GM18505 (cell line): ENCODE measurements around the gene SEZ6L.

ENCODE experiments used
- ATAC-seq: cut with Tn5 transposase; IDR thresholded peaks from one replicate; pipeline ENCODE4 v1.9.1; 2021; ENCODE audit not compliant: unreplicated experiment
- POLR2A ChIP-seq: IDR thresholded peaks from 4 replicates; pipeline ENCODE4 v1.6.1; 2011; ENCODE audit warnings: borderline replicate concordance; ENCODE audit not compliant: insufficient read depth, insufficient read length; ENCODE audit errors: extremely low read depth

The SEZ6L gene

DNA sequence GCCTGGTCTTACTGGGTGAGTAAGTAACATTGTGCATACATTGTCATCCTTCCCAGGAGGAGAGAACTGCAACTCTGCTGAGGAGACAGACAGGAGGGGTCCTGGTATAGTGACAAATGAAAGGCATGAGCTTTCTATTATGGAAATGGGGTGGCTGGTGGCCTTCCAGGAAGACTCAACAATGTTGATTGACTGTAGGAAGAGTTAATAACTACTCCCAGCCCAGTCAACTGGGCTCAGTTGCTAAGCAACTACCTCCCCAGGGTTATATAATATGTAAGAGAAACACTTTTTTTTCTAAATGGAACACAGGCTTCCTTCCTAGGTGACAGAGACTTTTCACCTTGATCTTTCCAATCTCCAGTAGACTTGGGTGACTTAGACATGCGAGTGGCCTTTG, 28.2 kb downstream of the SEZ6L start:
- TF ChIP-seq POLR2A = no peak
- ATAC-seq = no peak

DNA sequence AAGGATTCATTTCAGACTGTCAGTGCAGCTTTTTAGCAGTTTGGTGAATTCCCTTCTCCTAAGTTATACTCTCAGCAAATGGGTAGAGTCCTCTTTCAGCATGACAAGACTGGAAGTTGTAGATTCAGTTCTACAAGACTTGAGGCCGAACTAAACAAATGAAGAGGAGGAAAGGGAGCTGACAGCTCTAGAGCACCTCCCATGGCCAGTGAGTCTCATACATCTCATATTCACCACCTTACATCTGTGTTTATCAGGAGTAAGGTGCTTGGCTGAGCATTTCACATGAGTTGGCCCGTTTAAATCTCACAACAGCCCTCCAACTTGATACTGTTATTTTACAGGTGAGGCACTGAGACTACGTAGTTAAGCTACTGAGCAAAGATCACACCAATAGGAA, 30.4 kb downstream of the SEZ6L start:
- TF ChIP-seq POLR2A = no peak
- ATAC-seq = no peak

DNA sequence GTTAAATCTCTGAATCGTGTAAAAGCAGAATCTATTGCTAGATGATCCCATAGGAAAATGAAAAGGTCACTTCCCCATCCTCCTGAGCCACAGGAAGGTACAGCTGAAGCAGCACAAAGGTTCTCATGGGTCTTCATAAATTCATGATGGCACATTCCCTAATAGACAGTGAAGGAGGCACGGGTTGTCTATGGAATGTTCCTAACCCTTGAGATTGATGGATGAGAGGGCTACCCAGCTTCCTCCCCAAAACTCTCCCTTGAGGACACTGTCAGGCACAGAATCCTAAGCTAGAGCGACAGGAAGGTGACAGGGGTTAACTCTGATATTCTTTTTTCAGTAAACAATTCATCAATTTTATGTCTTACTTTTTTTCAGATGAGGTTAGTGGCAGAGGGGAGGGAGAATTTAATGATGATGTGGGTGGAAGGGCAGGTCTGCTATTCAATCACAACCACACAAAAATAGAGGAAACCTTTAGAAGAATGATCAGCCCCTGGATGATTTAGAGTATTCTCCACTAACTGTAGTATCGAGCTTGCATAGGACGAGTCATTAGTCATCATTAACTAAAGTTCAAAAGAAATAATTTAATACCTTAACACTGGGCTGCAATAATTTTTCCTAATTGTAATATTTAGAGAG, 33.1 kb downstream of the SEZ6L start:
- no peak for ATAC-seq
- TF ChIP-seq POLR2A = no peak

DNA sequence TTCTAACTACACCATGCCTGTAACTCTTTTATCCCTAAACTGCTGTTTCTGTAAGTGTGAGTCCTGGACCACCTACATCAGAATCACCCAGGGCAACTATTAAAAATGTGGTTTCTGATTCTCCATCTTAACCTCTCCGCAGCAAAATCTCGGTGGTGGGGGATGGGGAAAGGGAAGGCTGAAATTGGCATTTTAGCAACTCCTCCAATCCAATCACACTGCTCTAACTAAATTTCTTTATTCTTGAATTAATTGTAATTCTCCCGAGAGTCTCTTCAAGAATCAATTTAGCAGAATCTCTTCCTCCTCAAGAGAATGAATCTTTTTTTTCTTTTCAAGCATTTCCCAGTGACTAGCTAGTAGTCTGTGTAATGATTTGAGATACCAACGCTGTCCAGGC, 36.2 kb downstream of the SEZ6L start:
- no peak for TF ChIP-seq POLR2A
- ATAC-seq = no peak

DNA sequence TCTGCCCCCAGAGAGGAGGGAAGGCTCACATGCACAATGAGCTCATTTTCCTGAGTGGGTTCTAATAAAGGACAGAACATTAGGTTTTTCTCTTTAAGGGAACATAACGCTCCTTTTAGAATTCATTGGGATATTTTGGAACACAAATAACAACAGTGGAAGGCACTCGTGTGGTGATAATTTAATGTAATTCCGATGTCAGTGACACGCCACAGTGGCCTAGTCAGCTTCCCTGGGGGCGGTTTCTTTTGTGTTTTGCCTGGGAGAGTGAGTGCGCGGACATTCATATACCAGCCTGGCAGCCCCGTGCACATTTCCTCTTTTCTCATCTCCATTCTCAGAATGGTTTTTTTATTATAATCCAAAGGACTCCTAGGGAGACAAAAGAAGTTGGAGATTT, 41.1 kb downstream of the SEZ6L start:
- no peak for TF ChIP-seq POLR2A
- ATAC-seq = no peak

DNA sequence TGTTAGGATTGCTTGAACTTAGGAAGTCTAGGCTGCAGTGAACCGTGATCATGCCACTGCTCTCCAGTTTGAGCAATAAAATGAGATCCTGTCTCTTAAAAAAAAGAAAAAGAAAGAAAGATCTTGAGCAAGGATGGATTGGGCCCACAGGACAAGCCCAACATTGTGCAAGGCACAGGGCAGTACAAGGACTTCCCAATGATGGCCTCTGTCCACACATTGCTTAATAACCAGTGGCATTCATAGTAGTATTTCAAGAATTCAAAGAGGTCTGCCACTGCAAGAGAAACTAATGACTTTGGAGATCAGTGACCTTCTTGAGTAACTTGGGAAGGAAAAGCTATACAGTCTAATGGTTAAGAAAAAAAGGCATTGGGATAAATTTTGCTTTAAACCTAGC, 44.6 kb downstream of the SEZ6L start:
- ATAC-seq = no peak
- TF ChIP-seq POLR2A = no peak

DNA sequence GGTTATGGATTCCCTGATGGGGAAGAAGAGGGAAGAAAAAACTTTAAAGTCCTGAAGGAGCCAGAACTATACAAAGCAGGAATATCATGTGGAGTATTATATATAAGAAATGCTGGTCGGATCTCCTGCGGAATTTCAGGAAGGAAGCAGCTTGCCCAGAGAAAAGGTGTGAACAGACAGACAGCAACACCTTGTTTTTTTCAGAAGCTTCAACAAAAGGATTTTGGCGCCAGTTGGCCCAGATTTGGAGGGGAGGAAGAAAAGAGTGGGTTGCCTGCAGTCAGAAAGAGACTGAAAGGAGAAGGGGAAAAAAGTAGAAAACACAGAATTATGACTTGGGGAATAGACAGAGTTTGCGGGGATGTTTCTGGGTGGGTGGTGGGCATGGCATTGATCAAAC, 45.2 kb downstream of the SEZ6L start:
- TF ChIP-seq POLR2A = no peak
- ATAC-seq = no peak

DNA sequence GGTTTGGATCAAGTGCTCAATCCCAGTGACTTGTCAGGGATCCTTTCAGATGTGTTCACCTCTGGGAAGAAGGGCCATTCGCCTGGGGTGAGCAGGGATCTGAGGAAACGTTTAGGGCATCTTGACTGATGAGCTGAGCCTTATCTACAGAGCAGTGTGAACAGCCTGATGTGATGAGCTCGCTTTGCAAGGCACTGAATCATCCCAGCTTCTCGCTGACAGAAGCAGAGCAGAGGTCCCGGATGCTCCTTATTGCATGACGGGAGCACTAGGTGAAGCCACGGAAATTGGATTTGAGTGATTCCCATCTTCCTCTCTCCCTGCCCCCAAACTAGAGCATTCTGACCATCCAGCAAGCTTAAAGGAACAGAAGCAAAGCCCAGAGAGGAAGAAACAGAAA, 46.5 kb downstream of the SEZ6L start:
- TF ChIP-seq POLR2A = no peak
- ATAC-seq = no peak

DNA sequence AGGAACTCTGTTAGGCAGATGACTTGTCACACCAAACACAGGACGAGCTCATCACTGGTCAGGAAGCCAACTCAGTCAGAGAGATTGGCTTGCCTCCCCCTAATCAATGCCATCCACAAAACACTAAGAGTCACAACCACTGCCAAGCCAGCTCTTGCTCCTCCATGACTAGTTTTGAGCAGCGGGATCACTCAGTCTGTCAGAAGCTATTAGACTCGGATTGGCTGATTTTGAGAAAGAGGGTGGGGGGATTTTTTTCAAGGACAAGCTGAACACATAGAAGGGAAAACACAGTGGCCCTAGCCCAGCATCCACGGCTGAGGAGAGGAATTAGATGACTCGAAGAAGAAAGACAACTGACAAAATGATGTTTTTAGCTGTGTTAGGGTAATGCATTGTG, 55.9 kb downstream of the SEZ6L start:
- ATAC-seq = no peak
- no peak for TF ChIP-seq POLR2A

DNA sequence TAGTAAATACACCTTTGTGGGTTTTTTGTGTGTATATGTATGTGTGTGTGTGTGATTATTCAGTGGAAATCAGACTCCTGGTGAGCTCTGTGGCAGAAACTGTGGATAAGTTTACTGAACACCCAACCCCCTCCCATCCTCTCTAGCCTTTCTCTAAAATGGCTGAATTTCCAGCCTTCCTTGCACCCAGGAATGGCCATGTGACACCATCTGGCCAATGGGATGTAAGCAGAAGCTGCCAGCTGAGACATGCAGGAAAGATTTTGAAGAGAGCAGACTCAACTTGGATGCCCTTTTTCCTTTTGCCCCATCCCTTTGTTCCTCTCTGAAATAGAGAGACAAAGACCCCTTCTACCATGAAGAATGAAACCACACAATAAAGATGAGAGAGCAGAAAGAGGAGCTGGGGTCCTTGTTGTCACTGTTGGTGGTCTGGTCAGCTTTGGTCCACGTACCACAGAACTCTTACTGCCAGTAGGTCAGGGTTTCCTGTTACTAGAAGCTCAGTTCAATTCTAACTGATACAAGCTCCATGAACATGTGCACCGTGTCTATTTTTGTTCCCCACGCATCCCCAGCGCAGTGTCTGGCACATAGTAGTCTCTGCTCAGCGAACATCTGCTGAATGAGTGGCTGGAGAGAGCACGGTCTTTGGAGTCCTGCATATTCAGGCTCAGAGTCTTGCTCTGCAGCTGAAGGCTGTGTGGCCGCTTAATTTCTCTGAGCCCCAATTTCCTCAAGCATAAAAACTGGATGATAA, 57.5 kb downstream of the SEZ6L start:
- no peak for TF ChIP-seq POLR2A
- no peak for ATAC-seq

DNA sequence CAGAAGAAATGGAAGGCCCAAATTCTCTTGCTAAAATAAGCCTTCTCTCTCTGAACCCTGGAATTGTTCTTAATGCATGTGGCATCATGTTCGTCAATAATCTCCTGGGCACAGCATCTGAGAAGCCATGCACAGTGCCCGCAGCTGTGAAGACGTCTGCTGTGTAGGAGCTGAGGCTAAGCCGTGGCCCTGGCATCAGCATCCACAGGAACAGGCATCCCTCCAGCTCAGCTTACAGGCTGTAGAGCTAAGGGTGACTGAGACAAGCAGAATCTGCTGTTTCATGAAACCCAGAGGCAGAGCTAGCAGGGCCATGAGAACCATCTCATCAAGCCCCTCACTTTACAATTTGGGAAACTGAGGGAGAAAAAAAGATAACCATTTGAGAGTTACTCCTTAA, 60.6 kb downstream of the SEZ6L start:
- TF ChIP-seq POLR2A = no peak
- no peak for ATAC-seq

DNA sequence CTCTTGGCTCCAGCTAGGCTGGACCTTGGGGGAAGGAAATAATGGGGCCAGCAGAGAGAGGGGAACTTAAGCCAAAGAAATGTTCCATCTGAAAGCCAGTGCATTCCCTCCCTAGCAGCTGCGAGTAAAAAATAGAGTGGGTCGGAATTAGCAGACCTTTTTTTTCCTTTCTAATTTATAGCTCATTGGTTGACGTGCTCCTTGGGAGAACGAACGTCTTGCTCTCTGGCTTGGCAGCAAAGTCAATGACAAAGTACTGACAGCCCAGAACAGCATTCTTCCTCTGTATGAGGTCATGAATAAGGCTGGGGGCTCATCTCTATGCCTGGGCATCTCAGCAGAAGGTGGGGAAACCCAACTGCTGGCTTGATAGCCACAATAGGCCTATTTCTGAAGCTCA, 65.0 kb downstream of the SEZ6L start:
- ATAC-seq = no peak
- no peak for TF ChIP-seq POLR2A

DNA sequence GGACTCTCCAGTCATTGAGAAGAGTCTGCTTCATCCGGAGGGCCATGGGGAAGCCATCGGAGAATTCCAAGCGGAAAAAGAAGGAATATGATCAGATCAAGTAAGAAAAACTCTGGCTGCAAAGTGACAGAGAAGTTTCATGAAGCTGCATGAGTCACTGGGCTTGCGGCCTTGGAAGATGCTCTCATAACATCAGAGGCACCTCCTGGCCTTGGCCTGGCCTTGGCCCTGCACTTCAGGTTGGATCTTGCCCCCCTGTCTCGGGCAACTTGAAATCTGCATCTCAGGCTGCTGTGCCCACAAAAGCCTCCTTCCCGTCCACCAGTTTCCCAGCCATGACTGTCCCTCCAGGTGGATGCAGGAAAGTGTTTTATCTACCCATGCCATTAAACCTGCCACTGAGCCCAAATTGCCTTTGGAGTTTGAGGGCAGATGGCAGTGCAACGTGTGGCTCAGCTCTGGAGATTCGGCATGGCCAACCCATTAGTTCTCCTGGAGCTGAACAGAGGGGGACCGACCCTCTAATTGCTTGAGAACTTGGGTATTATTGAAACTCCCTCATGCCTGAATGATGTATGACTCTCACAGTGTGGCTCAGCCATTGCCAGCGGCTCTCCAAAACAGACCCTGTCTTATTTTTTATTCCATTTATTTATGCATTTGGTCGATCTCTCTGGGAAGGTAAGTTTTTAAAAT, 66.7 kb downstream of the SEZ6L start:
- no peak for TF ChIP-seq POLR2A
- no peak for ATAC-seq

DNA sequence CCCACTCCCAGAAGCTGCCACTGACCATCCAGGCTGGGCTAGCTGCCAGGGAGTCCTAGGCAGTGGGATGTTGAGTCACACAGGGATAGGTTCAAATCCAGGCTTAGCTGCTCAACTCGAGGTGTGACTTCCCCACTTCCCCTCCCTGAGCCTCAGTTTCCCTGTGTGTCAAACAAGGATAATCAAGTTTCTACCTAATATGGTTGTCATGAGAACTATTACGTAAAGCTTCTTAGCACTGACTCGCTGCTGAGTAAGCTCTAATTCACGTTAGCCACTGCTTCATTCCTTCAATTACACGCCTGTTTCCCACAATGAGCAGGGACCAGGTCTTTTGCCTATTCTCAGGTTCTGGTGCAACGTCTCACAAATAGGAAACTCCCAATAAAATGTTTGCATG, 67.7 kb downstream of the SEZ6L start:
- TF ChIP-seq POLR2A = no peak
- no peak for ATAC-seq

DNA sequence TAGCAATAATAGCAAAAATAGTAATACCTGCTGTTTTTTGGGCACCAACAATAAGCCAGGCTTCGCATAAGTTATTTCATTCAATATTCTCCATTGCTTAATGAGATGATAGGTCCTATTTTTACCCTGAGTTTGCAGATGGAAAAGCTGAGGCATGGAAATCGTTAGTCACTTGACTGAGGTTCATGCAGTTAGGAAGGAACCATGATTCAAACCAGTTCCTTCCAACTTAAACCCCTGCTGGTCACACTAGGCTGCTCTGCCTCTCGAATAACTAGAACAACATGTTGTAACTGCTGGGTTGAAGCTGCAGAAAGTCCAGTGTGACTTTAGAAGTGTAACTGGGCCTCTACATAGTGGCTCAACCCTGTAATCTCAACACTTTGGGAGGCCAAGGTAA, 69.3 kb downstream of the SEZ6L start:
- no peak for ATAC-seq
- TF ChIP-seq POLR2A = no peak

DNA sequence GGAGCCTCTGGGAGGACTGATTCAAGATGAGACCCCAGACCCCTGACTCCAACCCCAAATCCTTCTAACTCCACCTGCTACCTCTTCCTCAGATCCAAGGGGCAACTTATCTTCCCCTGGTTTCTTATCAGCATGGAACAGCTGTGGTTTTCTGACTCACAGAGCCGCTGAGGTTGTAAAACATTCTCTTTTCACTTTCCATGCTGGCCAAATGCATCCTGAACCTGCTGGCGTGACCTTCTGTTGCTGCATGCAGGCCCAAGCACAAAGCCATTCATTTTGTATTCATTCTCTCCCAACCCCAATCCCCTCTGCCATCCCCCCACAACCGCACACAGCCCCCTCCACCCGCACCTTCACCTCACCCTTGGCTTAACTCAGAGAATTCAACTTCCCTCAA, 70.3 kb downstream of the SEZ6L start:
- no peak for ATAC-seq
- TF ChIP-seq POLR2A = no peak
